ENCODE measurements around the gene MPIG6B.

DNA sequence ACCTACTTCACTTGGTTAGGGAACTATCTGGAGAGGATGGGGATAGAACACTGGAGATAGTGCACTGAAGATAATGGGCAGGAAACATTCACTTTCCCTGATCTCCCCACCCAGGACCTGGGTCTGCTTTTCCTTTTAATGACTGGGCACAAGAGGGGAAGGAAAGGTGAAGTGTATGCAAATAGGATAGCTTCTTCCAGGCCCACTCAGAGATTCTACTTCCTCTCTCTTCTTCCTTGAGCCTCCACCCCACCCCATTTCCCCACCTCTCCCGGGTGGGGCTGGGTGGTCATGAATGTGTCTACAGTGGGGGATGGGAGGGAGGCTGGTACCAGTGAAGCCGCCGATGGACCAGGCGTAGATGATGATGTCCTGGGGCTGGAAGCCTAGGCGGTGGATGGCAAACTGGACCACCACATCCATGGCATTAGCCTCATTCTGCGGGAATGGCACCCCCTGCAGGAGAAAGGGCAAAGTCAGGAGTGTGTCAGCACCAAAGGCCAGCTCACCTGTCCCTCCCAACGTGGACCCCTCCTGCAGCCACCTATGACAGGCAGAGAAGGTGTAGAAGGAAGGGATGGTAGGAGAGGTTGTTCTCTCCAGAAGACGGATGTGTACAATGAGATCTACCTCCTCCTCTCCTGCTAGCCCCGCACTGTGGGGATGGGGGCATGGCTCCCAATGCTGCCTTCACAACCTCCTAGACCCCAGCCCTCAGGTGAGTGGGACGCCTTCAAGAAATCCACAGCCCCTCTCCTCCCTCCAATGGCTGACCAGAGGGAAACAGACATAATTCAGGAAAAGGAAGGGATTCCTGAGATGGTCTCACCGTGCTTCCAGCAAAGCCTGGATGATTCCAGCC, 33.7 kb upstream of the MPIG6B start:
- no peak for TF ChIP-seq POLR2A (IDR thresholded peaks at IDR 0.05; ENCODE audit: low read depth, low read length)
- no peak for TF ChIP-seq POLR2AphosphoS5 (IDR thresholded peaks at IDR 0.05; ENCODE audit: low read depth, low read length)
- no peak for TF ChIP-seq TAF1 (IDR thresholded peaks at IDR 0.05; ENCODE audit: borderline replicate concordance, low read depth, low read length)

Measured in GM12892 (cell line).